A549 (cell line): ENCODE measurements around the gene TASP1. TPM values are rescaled to one million over a fixed set of nuclear protein-coding genes. Genes with fewer than 3 reads are reported as not detected.
A peak's percentile ranks its signal among the peaks of the same experiment; 100 is the strongest.

ENCODE experiments used
- ATAC-seq, 2 experiments: fragments of 200-7000 bp in 1 of 2; fragments of >200 bp in 1 of 2; cut with Nextera tagmentation in 1 of 2; cut with Tn5 transposase in 1 of 2; 3 replicates each; pipeline versions ENCODE4 v1.8.0 to v1.9.1; 2018 to 2020; ENCODE audit warnings: mild to moderate bottlenecking in 1 of 2, moderate library complexity in 1 of 2
- CTCF ChIA-PET: fragments of 300-600 bp; sonication (Branson Sonifier 250); formaldehyde crosslinking; extraction: SDS; loops from one replicate; lab custom pipeline; 2021; ENCODE audit warnings: antibody characterized with exemption, inconsistent platforms; lab: Yijun Ruan, JAX
- POLR2A ChIA-PET: fragments of 350-600 bp; formaldehyde crosslinking; extraction: SDS; loops from one replicate; lab custom pipeline; 2021; ENCODE audit warnings: antibody characterized with exemption, inconsistent platforms; lab: Yijun Ruan, JAX
- DNase-seq, 2 experiments: peaks; one replicate each; pipeline versions ENCODE4 v3.0.0 to v3.0.0-alpha.2; 2011 to 2016; ENCODE audit warnings: low read depth in 1 of 2, low spot score in 1 of 2
- FAIRE-seq: peaks from 2 replicates; lab custom pipeline; 2011; peaks lifted over from hg19 to GRCh38; lab: Jason Lieb, UNC
- H3K27ac ChIP-seq, 2 experiments: fragments of >200 bp; sonication (Bioruptor Twin); formaldehyde crosslinking; 3 replicates each; pipeline ENCODE4 v1.5.1; 2016 to 2017
- H3K4me1 ChIP-seq: fragments of >200 bp; sonication (Bioruptor Twin); formaldehyde crosslinking; 3 replicates; pipeline ENCODE4 v1.6.1; 2016
- H3K4me2 ChIP-seq: fragments of >200 bp; sonication (Bioruptor Twin); formaldehyde crosslinking; 3 replicates; pipeline ENCODE4 v1.6.1; 2016
- H3K4me3 ChIP-seq: fragments of >200 bp; sonication (Bioruptor Twin); formaldehyde crosslinking; 3 replicates; pipeline ENCODE4 v1.5.1; 2016
- H3K9me3 ChIP-seq: fragments of >200 bp; sonication (Bioruptor Twin); formaldehyde crosslinking; 3 replicates; pipeline ENCODE4 v1.6.1; 2016
- BHLHE40 ChIP-seq: IDR thresholded peaks from 2 replicates; pipeline ENCODE4 v1.6.1; 2012; ENCODE audit warnings: low read depth, low read length, inconsistent platforms
- CEBPB ChIP-seq, 2 experiments: fragments of >200 bp in 1 of 2; sonication (Bioruptor Twin) in 1 of 2; formaldehyde crosslinking in 1 of 2; IDR thresholded peaks; 2 replicates each; pipeline ENCODE4 v1.6.1; 2012 to 2016
- CHD2 ChIP-seq: fragments of 150-350 bp; IDR thresholded peaks from 2 replicates; pipeline ENCODE4 v1.6.1; 2014; ENCODE audit warnings: low read length; ENCODE audit not compliant: partially characterized antibody
- CHD4 ChIP-seq: fragments of 200-600 bp; sonication (generic); IDR thresholded peaks from 2 replicates; pipeline ENCODE4 v1.6.1; 2016; ENCODE audit warnings: antibody characterized with exemption, mild to moderate bottlenecking, borderline replicate concordance
- EP300 ChIP-seq, 2 experiments: fragments of >200 bp; sonication (Bioruptor Twin); formaldehyde crosslinking; IDR thresholded peaks; 2 replicates in 1 of 2; 3 replicates in 1 of 2; pipeline ENCODE4 v1.6.1; 2016 to 2017
- ESRRA ChIP-seq: fragments of 150-350 bp; IDR thresholded peaks from 2 replicates; pipeline ENCODE4 v1.6.1; 2014; ENCODE audit warnings: mild to moderate bottlenecking, low read length, borderline replicate concordance
- FOSB ChIP-seq: fragments of 250-450 bp; sonication (Bioruptor Pico); IDR thresholded peaks from 2 replicates; pipeline ENCODE4 v1.5.0; 2020; ENCODE audit warnings: mild to moderate bottlenecking, moderate library complexity
- FOSL2 ChIP-seq, 2 experiments: fragments of 450-650 bp in 1 of 2; fragments of >200 bp in 1 of 2; sonication (Bioruptor Twin) in 1 of 2; formaldehyde crosslinking; IDR thresholded peaks; 2 replicates each; pipeline versions ENCODE4 v1.5.0 to v1.6.1; 2016 to 2020; ENCODE audit warnings: mild to moderate bottlenecking in 1 of 2, moderate library complexity in 1 of 2
- FOXS1 ChIP-seq: fragments of 250-450 bp; sonication (Bioruptor Pico); IDR thresholded peaks from 2 replicates; pipeline ENCODE4 v1.5.0; 2020; ENCODE audit warnings: mild to moderate bottlenecking, moderate library complexity
- GATA3 ChIP-seq: IDR thresholded peaks from 2 replicates; pipeline ENCODE4 v1.6.1; 2012; ENCODE audit warnings: borderline replicate concordance
- HEYL ChIP-seq: fragments of 250-450 bp; sonication (Bioruptor Pico); IDR thresholded peaks from 2 replicates; pipeline ENCODE4 v1.8.0; 2021; ENCODE audit warnings: mild to moderate bottlenecking, moderate library complexity
- HOXB5 ChIP-seq: fragments of 250-450 bp; sonication (Bioruptor Pico); IDR thresholded peaks from 2 replicates; pipeline ENCODE4 v1.5.0; 2020; ENCODE audit warnings: mild to moderate bottlenecking, moderate library complexity
- JUN ChIP-seq, 2 experiments: fragments of >200 bp; sonication (Bioruptor Twin); formaldehyde crosslinking; IDR thresholded peaks; 2 replicates in 1 of 2; 3 replicates in 1 of 2; pipeline ENCODE4 v1.6.1; 2016 to 2017
- JUNB ChIP-seq: fragments of >200 bp; sonication (Bioruptor Twin); formaldehyde crosslinking; IDR thresholded peaks from 2 replicates; pipeline ENCODE4 v1.6.1; 2016
- MAFK ChIP-seq: fragments of 450-650 bp; IDR thresholded peaks from 2 replicates; pipeline ENCODE4 v1.6.1; 2014; ENCODE audit not compliant: partially characterized antibody
- MAZ ChIP-seq: fragments of 150-350 bp; IDR thresholded peaks from 2 replicates; pipeline ENCODE4 v1.6.1; 2014; ENCODE audit warnings: antibody characterized with exemption, low read depth, low read length, borderline replicate concordance
- RAD21 ChIP-seq, 2 experiments: fragments of >200 bp in 1 of 2; sonication (Bioruptor Twin) in 1 of 2; formaldehyde crosslinking in 1 of 2; IDR thresholded peaks in 1 of 2; conservative IDR thresholded peaks in 1 of 2; 2 replicates in 1 of 2; 3 replicates in 1 of 2; pipeline ENCODE4 v1.6.1; 2012 to 2018; ENCODE audit warnings: inconsistent platforms in 1 of 2
- RCOR1 ChIP-seq: fragments of 150-350 bp; IDR thresholded peaks from 2 replicates; pipeline ENCODE4 v1.6.1; 2014; ENCODE audit warnings: antibody characterized with exemption, low read length, low read depth
- SMC3 ChIP-seq: fragments of >200 bp; sonication (Bioruptor Twin); formaldehyde crosslinking; IDR thresholded peaks from 3 replicates; pipeline ENCODE4 v1.6.1; 2018; ENCODE audit warnings: inconsistent platforms
- ZFP36 ChIP-seq: fragments of 450-650 bp; IDR thresholded peaks from 2 replicates; pipeline ENCODE4 v1.6.1; 2014; ENCODE audit warnings: borderline replicate concordance; ENCODE audit not compliant: partially characterized antibody
- ZSCAN20 ChIP-seq: fragments of 250-450 bp; sonication (Bioruptor Pico); IDR thresholded peaks from 2 replicates; pipeline ENCODE4 v1.8.0; 2022; ENCODE audit warnings: mild to moderate bottlenecking, moderate library complexity
- WGBS: methylation state at CpG from one replicate; pipeline ENCODE4 v1.1.6; 2017; ENCODE audit errors: missing lambda C conversion rate; 5-methylcytosine and 5-hydroxymethylcytosine counted together
- polyA plus RNA-seq, 4 experiments: library from polyadenylated mRNA; depleted of rRNA in 3 of 4; stranded (reverse); fragments of >200 nt; fragmentation: RNase III in 1 of 4; extraction: RNeasy Plus Mini Kit Qiagen cat#74134 plus additional on column Dnase treatment in 1 of 4; gene quantifications; 2 replicates in 3 of 4; 3 replicates in 1 of 4; pipeline ENCODE4 v1.2.3, GENCODE V29; 2011 to 2017
- TF ChIP-seq, protein P1 (sequence below): fragments of >200 bp; sonication (Bioruptor Twin); formaldehyde crosslinking; IDR thresholded peaks from 3 replicates; pipeline ENCODE4 v1.6.1; 2016
- TF ChIP-seq, protein P2 (sequence below): IDR thresholded peaks from 2 replicates; pipeline ENCODE4 v1.6.1; 2012
- TF ChIP-seq, protein P3 (sequence below): fragments of 450-650 bp; IDR thresholded peaks from 2 replicates; pipeline ENCODE4 v1.6.1; 2014; ENCODE audit warnings: antibody characterized with exemption
- TF ChIP-seq, protein P4 (sequence below): IDR thresholded peaks from 2 replicates; pipeline ENCODE4 v1.6.1; 2012; ENCODE audit warnings: low read depth, borderline replicate concordance

The TASP1 gene
- polyA plus RNA-seq, 2 of the 4 experiments (the other 2 are of a cell fraction) = 9.5 to 18.2 TPM

DNA sequence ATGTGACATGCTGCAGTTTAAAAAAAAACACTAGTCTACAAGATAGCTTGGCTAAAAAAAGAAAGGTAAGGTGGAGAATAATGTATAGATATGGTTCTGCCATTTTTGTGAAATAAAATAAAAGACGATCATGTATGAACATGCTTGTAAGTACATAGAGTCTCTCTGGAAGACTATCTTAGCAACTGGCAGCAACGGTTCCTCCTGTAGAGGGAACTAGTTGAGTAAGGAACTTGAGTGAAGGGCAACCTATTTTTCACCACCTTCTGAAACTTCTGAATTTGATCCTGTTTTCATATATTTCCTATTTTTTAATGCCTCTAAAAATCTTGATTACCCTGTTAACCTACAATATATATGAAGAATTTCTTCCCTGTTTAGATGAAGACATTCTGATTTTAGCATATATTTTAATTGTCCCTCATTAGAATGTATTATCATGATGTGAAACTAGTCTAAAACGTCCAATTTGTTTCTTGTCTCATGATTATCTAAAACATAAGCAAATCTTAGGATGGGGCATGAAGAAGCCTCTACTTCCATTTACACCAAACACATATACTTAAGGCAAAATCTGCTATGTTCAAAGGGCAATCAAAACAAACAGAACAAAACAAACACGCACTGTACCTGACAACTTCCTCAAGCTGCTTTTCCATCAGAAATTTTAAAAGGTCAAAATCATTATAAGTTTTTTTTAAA, 215.1 kb downstream of the TASP1 start:
- Histone ChIP-seq H3K27ac (no peak overlapping the region), H3K9me3 (no peaks in the 10 kb centered on the region), H3K4me1 (peaks cover 46% of the 10 kb centered on the region), H3K4me3 (no peak overlapping the region), H3K4me2 (peak overlapping the region; percentile 47)
- DNase-seq (peak in 1 of 2 experiments; percentile 52), FAIRE-seq (peak; percentile 91), ATAC-seq (peak in 1 of 2 experiments; percentile 57; a peak in 1 of 6 replicates)
- 35% methylated on average over 4 of the region's 4 CpGs for WGBS
- ChIA-PET CTCF (interaction anchor here (1.1 kb wide), 1 partner anchor 11 kb away, joined by 3 read pairs; no protein-coding TSS in a partner anchor), POLR2A (no interaction called here)
- TF ChIP-seq, protein P1, sequence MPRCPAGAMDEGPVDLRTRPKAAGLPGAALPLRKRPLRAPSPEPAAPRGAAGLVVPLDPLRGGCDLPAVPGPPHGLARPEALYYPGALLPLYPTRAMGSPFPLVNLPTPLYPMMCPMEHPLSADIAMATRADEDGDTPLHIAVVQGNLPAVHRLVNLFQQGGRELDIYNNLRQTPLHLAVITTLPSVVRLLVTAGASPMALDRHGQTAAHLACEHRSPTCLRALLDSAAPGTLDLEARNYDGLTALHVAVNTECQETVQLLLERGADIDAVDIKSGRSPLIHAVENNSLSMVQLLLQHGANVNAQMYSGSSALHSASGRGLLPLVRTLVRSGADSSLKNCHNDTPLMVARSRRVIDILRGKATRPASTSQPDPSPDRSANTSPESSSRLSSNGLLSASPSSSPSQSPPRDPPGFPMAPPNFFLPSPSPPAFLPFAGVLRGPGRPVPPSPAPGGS = no peak
- peak in 1 of 2 experiments; percentile 26; a peak in 1 of 5 replicates for TF ChIP-seq RAD21 (conservative IDR thresholded peaks at IDR 0.05 in 1 of 2, IDR thresholded peaks at IDR 0.05 in 1 of 2)

DNA sequence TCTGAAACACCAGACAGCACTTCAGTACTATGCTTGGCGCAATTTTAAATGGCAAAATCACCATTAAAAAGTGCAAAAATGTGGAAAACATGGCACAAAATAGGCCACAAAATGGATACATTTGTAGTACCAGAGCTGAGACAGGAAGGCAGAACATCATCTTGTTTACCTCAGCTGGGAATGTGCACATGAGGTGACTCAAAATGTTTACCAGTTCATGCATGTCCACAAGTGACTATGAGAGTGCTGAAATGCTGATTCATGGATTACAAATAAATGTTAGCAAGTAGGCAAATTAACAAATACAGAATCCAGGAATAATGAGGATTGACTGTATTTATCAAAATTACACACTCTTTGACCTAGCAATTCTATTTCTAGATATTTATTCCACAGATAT, 216.1 kb downstream of the TASP1 start:
- Histone ChIP-seq H3K4me2 (peak overlapping the region; percentile 47; the same call in 2 of the 3 replicates), H3K27ac (peak overlapping the region in 1 of 2 experiments; percentile 11; a peak in 2 of 6 replicates), H3K9me3 (no peaks in the 10 kb centered on the region), H3K4me1 (peaks cover 46% of the 10 kb centered on the region)
- peak in 1 of 2 experiments; percentile 51 for DNase-seq
- ATAC-seq = no peak
- 96% methylated on average over 1 of the region's 1 CpG for WGBS
- peak; percentile 92 for FAIRE-seq
- ChIA-PET CTCF (interaction anchor here (1.3 kb wide), 1 partner anchor 100 kb away, joined by 4 read pairs; no protein-coding TSS in a partner anchor), POLR2A (no interaction called here)
- no peak for TF ChIP-seq ZSCAN20 (CRISPR knock-in tag)
- peak; percentile 88 for TF ChIP-seq MAFK
- TF ChIP-seq BHLHE40 = peak; percentile 35; the same call in 1 of the 2 replicates
- no peak for TF ChIP-seq FOSL2 (IDR thresholded peaks at IDR 0.05)
- peak; percentile 55; the same call in 1 of the 2 replicates for TF ChIP-seq FOSL2 (CRISPR knock-in tag; IDR thresholded peaks at IDR 0.05)
- TF ChIP-seq, all 56 proteins: peak for 3
- no peak overlapping the region for H3K4me3 ChIP-seq

DNA sequence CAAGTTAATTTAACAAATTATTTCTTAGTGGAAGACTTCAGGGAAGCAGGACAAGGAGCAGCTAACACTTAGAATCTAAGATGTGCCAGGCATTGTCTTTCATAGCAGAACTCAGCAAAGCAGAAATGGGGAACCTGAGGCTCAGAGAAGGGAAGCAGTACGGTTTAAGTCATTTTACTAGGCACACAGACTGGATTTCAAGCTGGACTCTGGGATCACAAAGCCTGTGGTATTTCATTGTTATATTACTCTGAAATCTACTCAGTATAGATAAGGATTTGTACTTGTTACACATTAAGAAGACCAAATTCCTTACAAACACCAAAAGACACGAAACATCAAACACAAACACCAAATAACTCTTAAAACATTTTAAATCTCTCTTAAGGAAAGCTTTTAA, 218.1 kb downstream of the TASP1 start:
- Histone ChIP-seq H3K9me3 (no peaks in the 10 kb centered on the region), H3K4me1 (peaks cover 40% of the 10 kb centered on the region), H3K27ac (no peak overlapping the region), H3K4me2 (no peak overlapping the region), H3K4me3 (no peak overlapping the region)
- 85% methylated on average over 2 of the region's 2 CpGs for WGBS
- ATAC-seq (no peak), DNase-seq (no peak), FAIRE-seq (peak; percentile 65)
- CTCF ChIA-PET = interaction anchor here (0.6 to 1.0 kb wide), 2 partner anchors 96 to 450 kb away, joined by 3 to 5 read pairs; no protein-coding TSS in a partner anchor
- POLR2A ChIA-PET = interaction anchor here (0.7 kb wide), 1 partner anchor 32 kb away, joined by 3 read pairs; no protein-coding TSS in a partner anchor
- TF ChIP-seq HOXB5 (CRISPR knock-in tag) = no peak
- no peak for TF ChIP-seq HEYL (CRISPR knock-in tag)
- no peak for TF ChIP-seq GATA3
- no peak for TF ChIP-seq RCOR1
- TF ChIP-seq CEBPB (IDR thresholded peaks at IDR 0.05) = no peak
- TF ChIP-seq MAFK = no peak
- TF ChIP-seq JUNB = no peak
- no peak for TF ChIP-seq MAZ

DNA sequence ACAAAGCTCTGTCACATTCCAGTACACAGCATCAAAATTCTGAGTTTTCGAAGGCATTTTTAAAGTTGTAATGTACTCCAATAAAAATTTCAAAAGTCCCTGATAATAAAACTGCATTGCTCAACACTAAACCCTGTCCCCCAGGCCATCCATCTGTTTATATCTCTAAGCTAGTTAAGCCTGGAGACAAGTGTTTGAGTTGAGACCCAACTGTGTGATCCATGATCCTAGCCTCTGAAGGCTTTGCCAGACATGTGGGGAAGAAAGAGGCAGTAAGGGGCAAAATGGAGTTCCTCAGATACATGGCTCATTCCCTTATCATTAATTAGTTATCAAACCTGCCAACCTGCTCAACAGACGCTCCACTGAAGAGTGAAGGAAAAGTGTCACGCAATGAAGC, 219.3 kb downstream of the TASP1 start:
- Histone ChIP-seq H3K4me2 (no peak overlapping the region), H3K4me1 (peaks cover 29% of the 10 kb centered on the region), H3K27ac (no peak overlapping the region), H3K9me3 (no peaks in the 10 kb centered on the region), H3K4me3 (no peak overlapping the region)
- CTCF ChIA-PET = no interaction called here
- 95% methylated on average over 3 of the region's 3 CpGs for WGBS
- FAIRE-seq (no peak), DNase-seq (no peak), ATAC-seq (no peak)
- POLR2A ChIA-PET = interaction anchor here (0.5 kb wide), 1 partner anchor 215 kb away, joined by 4 read pairs; no protein-coding TSS in a partner anchor
- TF ChIP-seq, protein P2, sequence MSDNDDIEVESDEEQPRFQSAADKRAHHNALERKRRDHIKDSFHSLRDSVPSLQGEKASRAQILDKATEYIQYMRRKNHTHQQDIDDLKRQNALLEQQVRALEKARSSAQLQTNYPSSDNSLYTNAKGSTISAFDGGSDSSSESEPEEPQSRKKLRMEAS = no peak
- TF ChIP-seq CHD4 (no peak), ZFP36 (no peak), FOXS1 (CRISPR knock-in tag) (no peak), SMC3 (no peak), CHD2 (no peak), ESRRA (no peak), EP300 (IDR thresholded peaks at IDR 0.05) (no peak), JUN (IDR thresholded peaks at IDR 0.05) (no peak), FOSB (CRISPR knock-in tag) (no peak)
- TF ChIP-seq, protein P3, sequence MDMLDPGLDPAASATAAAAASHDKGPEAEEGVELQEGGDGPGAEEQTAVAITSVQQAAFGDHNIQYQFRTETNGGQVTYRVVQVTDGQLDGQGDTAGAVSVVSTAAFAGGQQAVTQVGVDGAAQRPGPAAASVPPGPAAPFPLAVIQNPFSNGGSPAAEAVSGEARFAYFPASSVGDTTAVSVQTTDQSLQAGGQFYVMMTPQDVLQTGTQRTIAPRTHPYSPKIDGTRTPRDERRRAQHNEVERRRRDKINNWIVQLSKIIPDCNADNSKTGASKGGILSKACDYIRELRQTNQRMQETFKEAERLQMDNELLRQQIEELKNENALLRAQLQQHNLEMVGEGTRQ = no peak
- TF ChIP-seq, protein P1 = no peak
- TF ChIP-seq, protein P4, sequence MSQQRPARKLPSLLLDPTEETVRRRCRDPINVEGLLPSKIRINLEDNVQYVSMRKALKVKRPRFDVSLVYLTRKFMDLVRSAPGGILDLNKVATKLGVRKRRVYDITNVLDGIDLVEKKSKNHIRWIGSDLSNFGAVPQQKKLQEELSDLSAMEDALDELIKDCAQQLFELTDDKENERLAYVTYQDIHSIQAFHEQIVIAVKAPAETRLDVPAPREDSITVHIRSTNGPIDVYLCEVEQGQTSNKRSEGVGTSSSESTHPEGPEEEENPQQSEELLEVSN = no peak
